ENCODE data around the gene ENTHD1.

GRCh38 chr22:39928536-39929520 lies 35.3 kb upstream of the ENTHD1 start:
- TF ChIP-seq CTCF (IDR thresholded peaks at IDR 0.05) (no peak), POLR2AphosphoS5 (IDR thresholded peaks at IDR 0.05) (no peak), POLR2A (IDR thresholded peaks at IDR 0.05; ENCODE audit: low read depth) (no peak), EP300 (IDR thresholded peaks at IDR 0.05) (no peak)

Data from esophagus muscularis mucosa (tissue), 4 donors.